Psoas muscle (tissue), 8 donors: Measurements from ENCODE around the gene TCFL5. TPM values are rescaled to one million over a fixed set of nuclear protein-coding genes. Genes with fewer than 3 reads are reported as not detected.

Experiments
- ATAC-seq, 4 donors: fragments of 200-7000 bp; cut with Tn5 transposase; one replicate each; pipeline ENCODE4 v1.9.1; 2020; ENCODE audit warnings: moderate library complexity in 3 of 4, mild to moderate bottlenecking in 2 of 4
- DNase-seq, 2 donors: peaks; one replicate each; pipeline ENCODE4 v3.0.0-alpha.2; 2020
- H3K27ac ChIP-seq: fragments of 200-600 bp; one replicate; pipeline ENCODE4 v1.8.0; 2022
- H3K27me3 ChIP-seq, 3 donors: fragments of 200-600 bp in 1 of 3; one replicate each; pipeline versions ENCODE4 v1.6.1 to v1.8.0; 2013 to 2022; ENCODE audit warnings: low read length in 2 of 3, mild to moderate bottlenecking in 2 of 3, moderate library complexity in 1 of 3; ENCODE audit not compliant: insufficient read depth in 3 of 3
- H3K36me3 ChIP-seq, 2 donors: fragments of 200-600 bp in 1 of 2; one replicate each; pipeline versions ENCODE4 v1.6.1 to v1.8.0; 2013 to 2022; ENCODE audit warnings: low read depth in 1 of 2, mild to moderate bottlenecking in 1 of 2, moderate library complexity in 1 of 2; ENCODE audit not compliant: insufficient read depth in 1 of 2
- H3K4me1 ChIP-seq: fragments of 200-600 bp; one replicate; pipeline ENCODE4 v1.8.0; 2022
- H3K4me3 ChIP-seq: fragments of 200-600 bp; one replicate; pipeline ENCODE4 v1.8.0; 2022; ENCODE audit warnings: mild to moderate bottlenecking
- H3K9me3 ChIP-seq: fragments of 200-600 bp; one replicate; pipeline ENCODE4 v1.8.0; 2022
- WGBS, 3 donors: extraction: QIAGEN DNeasy Blood & Tissue Kit; methylation state at CpG; one replicate each; pipeline versions ENCODE4 v1.1.6 to v1.1.7; 2013; 5-methylcytosine and 5-hydroxymethylcytosine counted together
- intact Hi-C, 2 donors: fragments of 100-400 bp; cut with DNase I; formaldehyde crosslinking; loops; one replicate each; pipeline versions ENCODE4 v1.11.0 to v1.14.2; 2022
- polyA plus RNA-seq, 3 donors: library from polyadenylated mRNA; stranded (reverse); fragments of 200-250 nt; gene quantifications; one replicate each; pipeline ENCODE4 v1.2.3, GENCODE V29; 2013
- total RNA-seq, 4 donors: library from RNA; stranded (reverse); fragmentation: NEBNext Ultra II Directional in 2 of 4; extraction: Animal tissue kit (Norgen Biotek cat#: 25700) in 2 of 4; gene quantifications; one replicate each; pipeline versions ENCODE4 v1.2.1 to v1.2.4, GENCODE V29; 2021 to 2023
- TF ChIP-seq, protein P1 (sequence below): fragments of 200-600 bp; IDR thresholded peaks from one replicate; pipeline ENCODE4 v1.8.0; 2022; ENCODE audit warnings: antibody characterized with exemption
- donor health status: healthy with polysubstance abuse.
- donor health status: DM: no; HTN: no; CAD: no; lungs with moderate emphysema.
- donor health status: Bipolar disorder and iron deficiency.
- donor health status: healthy.
- donor health status: DM: yes; HTN: yes; CAD: no.
- donor health status: DM: no; HTN: no; CAD: no.
- donor health status: DM: no; HTN: no; CAD: no.
- donor health status: DM: yes; HTN: yes; CAD: no.

TCFL5 gene
- total and polyA plus RNA-seq, 7 donors = 2.3 to 5.2 (median 3.9) TPM

DNA sequence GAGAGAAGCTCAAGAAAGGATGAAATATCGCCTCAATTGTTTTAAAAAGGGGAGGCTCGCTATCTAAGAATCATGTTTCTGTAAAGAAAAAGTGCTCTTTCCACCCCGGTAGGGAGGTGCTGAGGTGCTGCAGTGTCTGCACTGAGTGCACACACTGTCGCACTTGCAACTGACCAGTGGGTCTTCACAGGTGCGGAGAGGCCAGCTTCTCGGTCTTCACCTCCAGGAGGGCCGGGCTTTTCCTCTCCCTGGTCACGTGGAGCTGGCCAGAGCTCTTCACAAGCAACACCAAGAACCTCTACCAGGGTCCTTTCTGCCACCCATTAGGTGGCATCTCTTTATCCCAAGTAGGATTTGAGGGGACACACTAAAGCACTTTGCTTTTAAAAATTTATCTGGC is 27.8 kb upstream of the TCFL5 start:
- Histone ChIP-seq H3K4me1 (no peaks in the 10 kb centered on the region), H3K27me3 (no peaks in the 10 kb centered on the region), H3K4me3 (no peak overlapping the region), H3K36me3 (peaks cover 21 to 87% of the 10 kb centered on the region in 2 donors), H3K27ac (no peak overlapping the region), H3K9me3 (no peaks in the 10 kb centered on the region)
- intact Hi-C loops = no loop called here
- DNase-seq = no peak
- TF ChIP-seq, protein P1, sequence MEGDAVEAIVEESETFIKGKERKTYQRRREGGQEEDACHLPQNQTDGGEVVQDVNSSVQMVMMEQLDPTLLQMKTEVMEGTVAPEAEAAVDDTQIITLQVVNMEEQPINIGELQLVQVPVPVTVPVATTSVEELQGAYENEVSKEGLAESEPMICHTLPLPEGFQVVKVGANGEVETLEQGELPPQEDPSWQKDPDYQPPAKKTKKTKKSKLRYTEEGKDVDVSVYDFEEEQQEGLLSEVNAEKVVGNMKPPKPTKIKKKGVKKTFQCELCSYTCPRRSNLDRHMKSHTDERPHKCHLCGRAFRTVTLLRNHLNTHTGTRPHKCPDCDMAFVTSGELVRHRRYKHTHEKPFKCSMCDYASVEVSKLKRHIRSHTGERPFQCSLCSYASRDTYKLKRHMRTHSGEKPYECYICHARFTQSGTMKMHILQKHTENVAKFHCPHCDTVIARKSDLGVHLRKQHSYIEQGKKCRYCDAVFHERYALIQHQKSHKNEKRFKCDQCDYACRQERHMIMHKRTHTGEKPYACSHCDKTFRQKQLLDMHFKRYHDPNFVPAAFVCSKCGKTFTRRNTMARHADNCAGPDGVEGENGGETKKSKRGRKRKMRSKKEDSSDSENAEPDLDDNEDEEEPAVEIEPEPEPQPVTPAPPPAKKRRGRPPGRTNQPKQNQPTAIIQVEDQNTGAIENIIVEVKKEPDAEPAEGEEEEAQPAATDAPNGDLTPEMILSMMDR = no peak
- ATAC-seq = no peak
- 89 to 92% (median 91%) methylated on average over 8 of the region's 8 CpGs for WGBS, 3 donors

GRCh38 chr20:62888910-62889309 is 27.3 kb upstream of the TCFL5 start:
- 90 to 96% (median 94%) methylated on average over 16 to 17 of the region's 17 CpGs for WGBS, 3 donors
- DNase-seq (peak in 1 of 2 donors; percentile 44), ATAC-seq (no peak)
- H3K9me3 ChIP-seq = no peaks in the 10 kb centered on the region
- intact Hi-C loops = no loop called here
- H3K27me3 ChIP-seq = no peaks in the 10 kb centered on the region
- H3K27ac ChIP-seq = no peak overlapping the region
- peaks cover 19 to 82% of the 10 kb centered on the region in 2 donors for H3K36me3 ChIP-seq
- TF ChIP-seq, protein P1 = no peak
- no peak overlapping the region for H3K4me3 ChIP-seq
- no peaks in the 10 kb centered on the region for H3K4me1 ChIP-seq

DNA sequence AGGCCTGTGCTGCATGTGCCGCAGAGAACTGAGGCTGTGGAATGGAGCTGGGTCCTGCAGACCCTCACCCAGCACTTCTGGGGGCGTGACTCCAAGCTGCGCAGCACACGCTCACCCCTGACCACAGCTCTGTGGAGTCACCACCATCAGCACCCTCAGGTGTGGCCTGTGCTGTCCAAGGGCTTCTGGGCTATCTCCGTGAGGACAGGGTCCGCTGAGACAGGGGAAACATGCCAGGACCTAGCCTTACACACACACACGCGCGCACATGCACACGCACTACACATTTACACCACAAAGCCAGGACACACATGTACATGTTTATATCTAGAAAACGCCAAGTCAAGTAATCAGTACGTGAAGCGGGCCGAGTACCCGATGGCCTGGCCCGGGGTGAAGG is 26.8 kb upstream of the TCFL5 start:
- Histone ChIP-seq H3K4me1 (no peaks in the 10 kb centered on the region), H3K36me3 (peaks cover 14 to 77% of the 10 kb centered on the region in 2 donors), H3K27ac (no peak overlapping the region), H3K9me3 (no peaks in the 10 kb centered on the region), H3K4me3 (no peak overlapping the region), H3K27me3 (no peaks in the 10 kb centered on the region)
- DNase-seq (peak in 1 of 2 donors; percentile 27), ATAC-seq (no peak)
- 91 to 95% (median 95%) methylated on average over 16 of the region's 16 CpGs for WGBS, 3 donors
- intact Hi-C loops = no loop called here
- TF ChIP-seq, protein P1 = no peak

DNA sequence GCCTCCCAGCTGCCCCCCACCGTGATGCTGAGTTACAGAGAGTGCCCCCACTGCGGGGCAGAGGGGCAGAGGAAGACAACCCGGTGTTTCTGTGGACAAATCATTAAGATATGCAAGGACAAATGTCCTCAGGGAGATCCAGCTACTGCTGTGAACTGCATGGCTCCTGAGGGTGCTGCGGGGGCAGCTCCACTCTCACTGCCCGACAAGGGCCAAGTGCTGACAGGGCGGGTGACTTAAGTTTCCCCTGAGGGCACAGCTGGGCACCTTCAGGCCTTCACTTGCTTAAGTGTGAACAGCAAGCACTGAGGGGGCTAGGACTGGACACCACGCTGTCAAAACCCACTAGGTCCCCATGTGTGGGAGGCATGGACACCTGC is 26.2 kb upstream of the TCFL5 start:
- 83 to 90% (median 85%) methylated on average over 7 of the region's 7 CpGs for WGBS, 3 donors
- Histone ChIP-seq H3K4me3 (no peak overlapping the region), H3K9me3 (no peaks in the 10 kb centered on the region), H3K27ac (no peak overlapping the region), H3K4me1 (no peaks in the 10 kb centered on the region), H3K27me3 (no peaks in the 10 kb centered on the region), H3K36me3 (peaks cover 14 to 71% of the 10 kb centered on the region in 2 donors)
- TF ChIP-seq, protein P1 = no peak
- intact Hi-C loops = no loop called here
- ATAC-seq (no peak), DNase-seq (peak in 1 of 2 donors; percentile 41)

DNA sequence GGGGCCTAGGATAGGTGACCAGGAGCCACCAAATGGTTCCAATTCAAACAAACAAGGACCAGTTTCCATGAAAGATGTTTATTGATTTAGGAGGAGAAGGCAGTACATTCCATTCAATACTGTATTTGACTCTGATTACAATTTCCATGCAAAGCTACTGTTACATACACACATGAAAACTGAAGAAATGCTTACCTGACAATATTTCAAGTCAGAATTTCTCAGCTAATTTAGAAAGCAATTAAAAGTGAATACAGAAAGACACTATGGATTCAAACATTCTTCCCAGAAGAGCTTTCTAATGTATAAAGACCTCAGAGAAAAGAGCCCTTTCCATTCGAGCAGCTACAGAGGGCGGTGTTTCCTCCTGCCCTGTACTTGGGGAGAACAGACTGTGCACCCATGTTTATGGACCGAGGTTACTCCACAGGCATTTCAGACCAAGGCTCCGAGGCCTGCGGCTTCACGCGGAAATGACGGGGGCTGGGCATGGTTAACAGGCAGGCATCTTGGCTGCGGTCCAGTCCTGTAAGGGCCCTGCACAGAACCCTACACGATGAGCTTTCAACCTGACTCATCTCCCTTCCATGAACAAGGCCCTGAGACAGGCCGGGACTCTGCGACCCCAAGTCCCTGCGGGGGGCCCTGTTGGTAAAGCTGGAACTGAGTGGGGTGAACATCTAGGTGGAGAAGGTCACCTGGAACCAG is 25.7 kb upstream of the TCFL5 start:
- no peaks in the 10 kb centered on the region for H3K4me1 ChIP-seq
- TF ChIP-seq, protein P1 = no peak
- no peak overlapping the region for H3K4me3 ChIP-seq
- no peaks in the 10 kb centered on the region for H3K9me3 ChIP-seq
- peaks cover 14 to 66% of the 10 kb centered on the region in 2 donors for H3K36me3 ChIP-seq
- H3K27me3 ChIP-seq = no peaks in the 10 kb centered on the region
- ATAC-seq (peak in 3 of 4 donors; percentile 52 to 63 (median 58)), DNase-seq (peak; percentile 59 to 64)
- 63 to 73% (median 68%) methylated on average over 13 of the region's 13 CpGs for WGBS, 3 donors
- intact Hi-C loops = no loop called here
- H3K27ac ChIP-seq = no peak overlapping the region
